ENCODE results near the gene MTMR12. TPM values are rescaled to one million over a fixed set of nuclear protein-coding genes. Genes with fewer than 3 reads are reported as not detected.
A peak's percentile ranks its signal among the peaks of the same experiment; 100 is the strongest.
"Not testable (repeated sequence)": the region's sequence is repeated elsewhere in the genome, so short reads cannot be mapped to it uniquely, and the experiment has no call there.

MTMR12 gene
- total RNA-seq, 2 donors from 2014 or later, result 22.1 to 23.5 TPM

DNA sequence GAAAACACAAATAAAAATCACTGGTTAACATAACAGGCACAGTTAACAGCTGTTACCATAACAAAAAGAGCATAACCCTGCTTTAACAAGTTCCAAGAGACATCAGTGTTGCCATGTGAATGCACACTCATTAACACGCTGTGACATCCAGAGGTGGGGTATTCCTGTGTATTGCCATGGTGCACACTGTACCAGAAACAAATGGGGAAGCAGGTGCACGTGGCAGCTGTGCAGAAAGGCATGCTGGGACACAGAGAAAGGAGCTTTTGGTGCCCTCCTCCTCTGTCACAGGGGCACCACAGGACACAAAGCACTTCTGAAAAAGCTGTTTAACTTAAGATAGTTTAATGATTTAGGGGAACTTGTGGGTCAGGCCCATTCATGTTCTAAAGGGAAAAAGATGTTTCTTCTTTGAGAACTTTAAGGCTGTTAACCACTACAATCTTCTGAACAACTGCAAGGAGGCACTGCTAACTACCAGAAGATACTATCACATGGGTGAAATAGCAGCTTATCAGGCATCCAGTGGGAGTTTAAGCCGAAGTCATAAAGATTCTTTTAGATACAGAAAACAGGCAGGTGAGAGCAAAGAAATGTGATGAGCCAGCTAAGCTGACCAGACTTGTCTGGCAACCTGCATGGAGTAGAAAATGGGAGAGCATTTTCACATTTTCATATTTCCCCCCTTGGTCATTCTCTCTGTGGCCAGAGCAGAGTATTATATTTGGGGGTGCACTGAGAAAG lies 82.2 kb downstream of the MTMR12 start:
- peaks cover 4 to 11% of the 10 kb centered on the region in 2 donors for H3K36me3 Mint-ChIP-seq (ENCODE audit: insufficient read depth in 2 of 2)
- H3K4me1 Mint-ChIP-seq (ENCODE audit: low read depth), result peaks cover 17% of the 10 kb centered on the region
- no peak for ATAC-seq (replicated peaks in 1 of 2)
- DNase-seq, result no peak
- no peaks in the 10 kb centered on the region for H3K27me3 Mint-ChIP-seq (ENCODE audit: low read depth)
- H3K27ac Mint-ChIP-seq, result peak overlapping the region; percentile 47
- H3K9me3 Mint-ChIP-seq, result no peaks in the 10 kb centered on the region
- H3K4me3 Mint-ChIP-seq, result no peak overlapping the region

DNA sequence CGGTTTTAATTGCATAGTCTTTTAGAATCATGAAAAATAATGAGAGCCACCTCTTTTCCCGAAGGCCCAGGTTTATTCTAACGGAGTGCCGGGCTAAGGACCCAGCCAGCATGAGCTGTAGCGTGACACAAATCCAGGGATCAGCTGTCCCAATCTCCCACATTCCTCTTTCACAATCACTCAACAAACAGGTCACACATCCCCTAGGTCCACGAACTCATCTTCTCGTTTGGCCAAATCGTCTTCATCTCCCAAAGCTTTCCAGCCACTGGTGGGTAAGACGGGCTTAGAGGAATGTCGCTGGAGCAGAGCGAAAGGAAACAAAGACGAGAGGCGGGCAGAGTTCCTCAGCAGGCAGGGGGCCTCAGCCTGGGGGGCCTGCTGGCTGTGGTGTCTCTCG lies 83.2 kb downstream of the MTMR12 start:
- Mint-ChIP-seq H3K9me3 (no peaks in the 10 kb centered on the region), H3K4me3 (no peak overlapping the region), H3K27ac (no peak overlapping the region), H3K27me3 (ENCODE audit: low read depth) (no peaks in the 10 kb centered on the region), H3K36me3 (ENCODE audit: insufficient read depth in 2 of 2) (peaks cover 4 to 8% of the 10 kb centered on the region in 2 donors), H3K4me1 (ENCODE audit: low read depth) (peaks cover 17% of the 10 kb centered on the region)
- DNase-seq (no peak), ATAC-seq (replicated peaks in 1 of 2) (no peak)

DNA sequence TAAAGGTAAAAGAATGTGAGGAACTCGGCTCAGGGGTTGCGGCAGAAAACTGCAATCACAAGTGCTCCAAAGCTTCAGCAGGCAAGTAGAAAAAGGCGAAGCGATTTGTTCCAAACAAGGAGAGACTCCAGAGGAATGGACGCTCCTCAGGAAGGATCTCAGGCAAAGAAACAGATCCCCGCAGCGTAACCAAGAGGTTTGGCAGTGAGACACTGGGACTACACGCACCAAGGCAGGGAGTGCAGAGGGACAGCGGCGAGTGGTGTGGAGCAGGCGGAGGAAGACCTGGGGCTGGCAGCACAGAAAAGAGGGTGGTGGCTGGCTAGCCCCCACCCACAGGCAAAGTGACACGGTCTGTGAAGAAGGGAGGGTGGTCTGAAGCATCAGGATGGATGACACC lies 83.9 kb downstream of the MTMR12 start:
- ATAC-seq (replicated peaks in 1 of 2) (no peak), DNase-seq (no peak)
- Mint-ChIP-seq H3K4me3 (no peak overlapping the region), H3K36me3 (ENCODE audit: insufficient read depth in 2 of 2) (peaks cover 4 to 6% of the 10 kb centered on the region in 2 donors), H3K9me3 (no peaks in the 10 kb centered on the region), H3K27me3 (ENCODE audit: low read depth) (no peaks in the 10 kb centered on the region), H3K27ac (peak overlapping the region; percentile 25), H3K4me1 (ENCODE audit: low read depth) (peaks cover 17% of the 10 kb centered on the region)

DNA sequence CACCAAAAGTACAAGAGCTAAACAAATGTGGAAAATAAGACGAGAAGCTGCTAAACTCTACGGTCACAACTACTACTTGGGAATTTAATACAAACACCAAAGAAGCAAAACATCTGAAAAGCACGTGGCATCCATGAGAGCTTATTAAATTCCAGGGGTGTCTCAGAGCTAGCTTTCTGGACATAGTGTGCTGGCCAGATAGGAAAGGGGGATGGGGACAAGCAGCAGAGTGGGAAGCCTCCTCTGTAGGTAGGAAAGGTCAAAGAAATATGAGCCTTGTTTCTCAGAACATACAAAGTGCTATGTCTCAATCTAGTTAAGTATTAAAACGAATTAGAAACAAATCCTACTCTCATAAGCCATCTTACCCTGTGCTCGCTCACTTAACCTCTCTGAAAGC lies 87.3 kb downstream of the MTMR12 start:
- H3K36me3 Mint-ChIP-seq (ENCODE audit: insufficient read depth in 2 of 2), result peaks cover 2 to 4% of the 10 kb centered on the region in 2 donors
- no peak for DNase-seq
- ATAC-seq (replicated peaks in 1 of 2), result no peak
- H3K27ac Mint-ChIP-seq, result peak overlapping the region; percentile 34
- peaks cover 8% of the 10 kb centered on the region for H3K4me1 Mint-ChIP-seq (ENCODE audit: low read depth)
- H3K9me3 Mint-ChIP-seq, result no peaks in the 10 kb centered on the region
- H3K27me3 Mint-ChIP-seq (ENCODE audit: low read depth), result no peaks in the 10 kb centered on the region
- H3K4me3 Mint-ChIP-seq, result no peak overlapping the region

DNA sequence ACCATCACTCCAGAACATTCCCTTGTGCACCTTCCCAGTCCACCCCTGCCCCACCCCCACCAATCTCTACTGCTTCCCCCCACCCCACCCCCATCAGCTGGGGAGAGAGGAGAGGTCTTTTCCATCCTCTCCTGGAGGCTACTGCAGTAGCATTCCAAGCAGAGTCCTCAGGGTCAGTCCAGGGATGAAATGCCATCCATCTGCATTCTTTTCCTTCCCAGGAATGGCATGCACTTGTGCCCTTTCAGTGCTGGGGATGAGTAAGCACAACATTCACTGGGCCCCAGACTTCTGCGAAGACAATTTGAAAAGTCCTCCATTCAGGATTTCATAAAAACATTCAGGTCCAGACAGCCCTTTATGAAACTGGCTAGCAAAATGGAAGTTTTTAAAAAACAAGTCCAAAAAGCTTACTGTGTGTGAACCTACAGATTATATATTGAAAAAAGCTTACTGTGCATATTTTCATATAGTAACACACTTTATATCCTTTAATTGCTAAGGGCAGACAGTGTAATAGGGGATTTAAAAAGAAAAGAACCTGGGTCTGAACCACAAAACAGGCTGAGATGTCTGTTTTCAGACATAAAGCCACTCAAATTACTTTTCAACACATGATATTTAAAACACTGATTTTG lies 88.6 kb downstream of the MTMR12 start:
- H3K27me3 Mint-ChIP-seq (ENCODE audit: low read depth), result no peaks in the 10 kb centered on the region
- ATAC-seq (replicated peaks in 1 of 2), result no peak
- no peak overlapping the region for H3K4me3 Mint-ChIP-seq
- peaks cover 0 to 4% of the 10 kb centered on the region in 2 donors for H3K36me3 Mint-ChIP-seq (ENCODE audit: insufficient read depth in 2 of 2)
- H3K27ac Mint-ChIP-seq, result no peak overlapping the region
- DNase-seq, result no peak
- H3K4me1 Mint-ChIP-seq (ENCODE audit: low read depth), result peaks cover 6% of the 10 kb centered on the region
- H3K9me3 Mint-ChIP-seq, result no peaks in the 10 kb centered on the region

DNA sequence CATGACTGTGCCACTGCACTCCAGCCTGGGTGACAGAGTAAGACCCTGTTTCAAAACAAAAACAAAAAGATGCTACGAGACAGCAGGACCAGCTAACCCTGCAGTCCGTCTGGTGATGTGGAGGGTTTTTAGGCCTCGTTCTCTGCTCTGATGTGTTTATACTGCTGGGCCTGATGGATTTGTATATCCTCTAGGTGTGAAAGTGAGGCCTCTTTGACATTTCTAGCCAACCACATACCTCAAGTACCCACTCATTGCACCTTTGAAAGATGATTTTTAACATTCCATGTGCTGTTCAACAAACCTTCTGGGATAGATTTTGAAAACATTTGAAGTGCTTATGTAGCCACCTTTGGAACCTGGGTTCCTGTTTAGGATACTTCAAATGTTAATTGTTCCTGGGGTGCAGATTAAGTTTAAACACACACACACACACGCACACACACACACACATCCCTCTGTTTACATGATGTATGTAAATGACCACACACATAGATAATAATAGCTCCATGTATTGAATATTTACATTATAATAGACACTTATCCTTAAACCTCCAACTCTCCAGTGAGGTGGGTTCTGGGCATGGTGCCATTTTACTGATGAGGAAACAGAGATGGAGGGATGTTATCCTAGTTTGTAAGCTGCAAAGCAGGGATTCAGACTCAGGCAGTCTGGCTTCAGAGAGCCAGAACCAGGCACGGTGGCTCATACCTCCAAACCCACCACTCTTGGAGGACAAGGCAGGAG lies 89.8 kb downstream of the MTMR12 start:
- no peaks in the 10 kb centered on the region for H3K9me3 Mint-ChIP-seq

DNA sequence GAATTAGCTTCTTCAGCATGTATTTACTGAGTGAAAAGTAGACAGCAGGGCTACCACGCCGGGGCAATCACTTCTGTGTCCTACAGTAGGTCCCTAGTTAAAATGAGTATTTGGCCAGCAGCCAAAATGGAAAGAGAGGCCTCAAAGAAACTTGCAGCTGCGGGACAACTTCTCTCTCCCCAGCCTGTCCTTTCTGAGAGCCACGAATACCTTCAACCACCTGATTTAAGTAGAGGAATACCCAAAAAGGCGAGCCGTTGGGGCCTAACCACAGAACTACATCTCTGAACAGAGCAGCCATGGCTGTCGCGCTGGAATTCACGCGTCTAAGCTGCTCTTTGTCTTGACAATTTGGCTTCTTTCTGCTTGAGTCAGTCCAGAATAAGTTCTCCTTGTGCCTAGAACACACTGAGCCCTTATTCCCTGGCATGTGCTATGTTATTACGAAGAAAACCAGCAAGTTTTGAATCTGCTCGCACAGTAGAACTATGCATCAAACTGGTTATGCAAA lies 94.8 kb downstream of the MTMR12 start:
- Mint-ChIP-seq H3K27me3 (ENCODE audit: low read depth) (no peaks in the 10 kb centered on the region), H3K36me3 (ENCODE audit: insufficient read depth in 2 of 2) (no peaks in the 10 kb centered on the region), H3K9me3 (peaks cover 0 to 2% of the 10 kb centered on the region in 2 donors), H3K27ac (no peak overlapping the region), H3K4me1 (ENCODE audit: low read depth) (no peaks in the 10 kb centered on the region), H3K4me3 (no peak overlapping the region)
- no peak for DNase-seq
- ATAC-seq (replicated peaks in 1 of 2), result peak in 1 of 2 donors; percentile 13

More for the DNA sequence above, 89.8 kb downstream of the MTMR12 start:
- Mint-ChIP-seq H3K4me3 (no peak overlapping the region), H3K27me3 (ENCODE audit: low read depth) (no peaks in the 10 kb centered on the region), H3K27ac (no peak overlapping the region), H3K4me1 (ENCODE audit: low read depth) (no peaks in the 10 kb centered on the region), H3K36me3 (ENCODE audit: insufficient read depth in 2 of 2) (no peaks in the 10 kb centered on the region)
- ATAC-seq (replicated peaks in 1 of 2), result no peak
- DNase-seq, result no peak

DNA sequence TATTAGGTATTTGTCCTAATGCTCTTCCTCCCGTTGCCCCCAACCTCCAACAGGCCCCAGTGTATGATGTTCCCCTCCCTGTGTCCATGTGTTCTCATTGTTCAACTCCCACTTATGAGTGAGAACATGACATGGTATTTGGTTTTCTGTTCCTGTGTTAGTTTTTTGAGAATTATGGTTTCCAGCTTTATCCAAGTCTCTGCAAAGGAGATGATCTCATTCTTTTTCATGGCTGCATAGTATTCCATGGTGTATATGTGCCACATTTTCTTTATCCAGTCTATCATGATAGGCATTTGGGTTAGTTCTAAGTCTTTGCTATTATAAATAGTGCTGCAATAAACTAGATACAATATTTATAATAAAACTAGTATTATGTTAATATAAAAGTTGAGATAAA lies 98.4 kb downstream of the MTMR12 start:
- H3K4me1 Mint-ChIP-seq (ENCODE audit: low read depth), result peaks cover 18% of the 10 kb centered on the region
- not testable (repeated sequence) for ATAC-seq (replicated peaks in 1 of 2); H3K9me3 Mint-ChIP-seq; H3K27ac Mint-ChIP-seq; H3K4me3 Mint-ChIP-seq; H3K27me3 Mint-ChIP-seq (ENCODE audit: low read depth); DNase-seq; H3K36me3 Mint-ChIP-seq (ENCODE audit: insufficient read depth in 2 of 2)

DNA sequence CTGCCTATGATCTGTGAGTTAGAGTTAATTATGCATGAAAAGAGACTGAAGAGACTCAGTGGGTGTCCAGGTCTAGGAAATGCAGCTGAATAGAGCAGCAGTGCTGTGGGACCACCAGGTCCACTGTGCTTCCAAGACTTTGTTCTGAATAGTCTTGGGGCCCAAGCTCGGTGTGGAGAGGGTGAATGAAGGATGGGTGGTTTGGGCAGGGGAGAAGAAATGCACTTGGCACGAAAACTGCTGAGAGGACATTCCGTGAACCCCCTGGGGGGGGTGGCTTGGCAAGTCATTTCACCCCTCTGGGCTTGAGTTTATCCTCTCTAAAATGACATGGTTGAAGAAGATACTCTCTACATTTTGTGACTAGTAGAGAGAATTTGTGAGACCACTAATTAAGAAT lies 102.6 kb downstream of the MTMR12 start:
- Mint-ChIP-seq H3K36me3 (ENCODE audit: insufficient read depth in 2 of 2) (peaks cover 0 to 4% of the 10 kb centered on the region in 2 donors), H3K4me1 (ENCODE audit: low read depth) (peaks cover 29% of the 10 kb centered on the region), H3K9me3 (peaks cover 0 to 4% of the 10 kb centered on the region in 2 donors), H3K27ac (peak overlapping the region; percentile 94), H3K4me3 (peak overlapping the region; percentile 59 to 61), H3K27me3 (ENCODE audit: low read depth) (no peaks in the 10 kb centered on the region)
- DNase-seq (peak in 1 of 2 donors; percentile 37), ATAC-seq (replicated peaks in 1 of 2) (peak in 1 of 2 donors; percentile 6)

DNA sequence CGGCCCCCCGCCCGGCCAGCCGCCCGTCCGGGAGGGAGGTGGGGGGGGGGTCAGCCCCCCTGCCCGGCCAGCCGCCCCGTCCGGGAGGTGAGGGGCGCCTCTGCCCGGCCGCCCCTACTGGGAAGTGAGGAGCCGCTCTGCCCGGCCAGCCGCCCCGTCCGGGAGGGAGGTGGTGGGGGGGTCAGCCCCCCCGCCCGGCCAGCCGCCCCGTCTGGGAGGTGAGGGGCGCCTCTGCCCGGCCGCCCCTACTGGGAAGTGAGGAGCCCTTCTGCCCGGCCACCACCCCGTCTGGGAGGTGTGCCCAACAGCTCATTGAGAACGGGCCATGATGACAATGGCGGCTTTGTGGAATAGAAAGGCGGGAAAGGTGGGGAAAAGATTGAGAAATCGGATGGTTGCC lies 103.9 kb downstream of the MTMR12 start:
- not testable (repeated sequence) for DNase-seq; H3K27ac Mint-ChIP-seq; H3K4me3 Mint-ChIP-seq; H3K27me3 Mint-ChIP-seq (ENCODE audit: low read depth); H3K36me3 Mint-ChIP-seq (ENCODE audit: insufficient read depth in 2 of 2); H3K9me3 Mint-ChIP-seq; ATAC-seq (replicated peaks in 1 of 2)
- H3K4me1 Mint-ChIP-seq (ENCODE audit: low read depth), result peaks cover 34% of the 10 kb centered on the region

DNA sequence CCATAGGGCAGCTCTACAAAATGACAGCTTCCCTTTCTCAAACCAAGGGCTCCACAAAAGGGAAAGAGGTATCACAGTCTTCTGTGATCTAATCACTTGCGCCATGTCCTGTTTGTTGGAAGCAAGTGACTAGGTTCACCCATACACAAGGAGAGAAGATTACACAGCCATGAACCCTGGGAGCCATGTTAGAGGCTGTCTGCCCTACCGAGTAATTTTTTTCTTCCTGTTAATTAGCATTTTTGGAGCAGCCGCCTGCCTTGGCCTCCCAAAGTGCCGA lies 105.4 kb downstream of the MTMR12 start:
- DNase-seq (no peak), ATAC-seq (replicated peaks in 1 of 2) (no peak)
- H3K4me3 Mint-ChIP-seq, result peak overlapping the region in 1 of 2 donors; percentile 27
- H3K27ac Mint-ChIP-seq, result no peak overlapping the region
- H3K9me3 Mint-ChIP-seq, result peaks cover 0 to 2% of the 10 kb centered on the region in 2 donors
- peaks cover 0 to 4% of the 10 kb centered on the region in 2 donors for H3K36me3 Mint-ChIP-seq (ENCODE audit: insufficient read depth in 2 of 2)
- peaks cover 48% of the 10 kb centered on the region for H3K4me1 Mint-ChIP-seq (ENCODE audit: low read depth)
- H3K27me3 Mint-ChIP-seq (ENCODE audit: low read depth), result peaks cover 6% of the 10 kb centered on the region

DNA sequence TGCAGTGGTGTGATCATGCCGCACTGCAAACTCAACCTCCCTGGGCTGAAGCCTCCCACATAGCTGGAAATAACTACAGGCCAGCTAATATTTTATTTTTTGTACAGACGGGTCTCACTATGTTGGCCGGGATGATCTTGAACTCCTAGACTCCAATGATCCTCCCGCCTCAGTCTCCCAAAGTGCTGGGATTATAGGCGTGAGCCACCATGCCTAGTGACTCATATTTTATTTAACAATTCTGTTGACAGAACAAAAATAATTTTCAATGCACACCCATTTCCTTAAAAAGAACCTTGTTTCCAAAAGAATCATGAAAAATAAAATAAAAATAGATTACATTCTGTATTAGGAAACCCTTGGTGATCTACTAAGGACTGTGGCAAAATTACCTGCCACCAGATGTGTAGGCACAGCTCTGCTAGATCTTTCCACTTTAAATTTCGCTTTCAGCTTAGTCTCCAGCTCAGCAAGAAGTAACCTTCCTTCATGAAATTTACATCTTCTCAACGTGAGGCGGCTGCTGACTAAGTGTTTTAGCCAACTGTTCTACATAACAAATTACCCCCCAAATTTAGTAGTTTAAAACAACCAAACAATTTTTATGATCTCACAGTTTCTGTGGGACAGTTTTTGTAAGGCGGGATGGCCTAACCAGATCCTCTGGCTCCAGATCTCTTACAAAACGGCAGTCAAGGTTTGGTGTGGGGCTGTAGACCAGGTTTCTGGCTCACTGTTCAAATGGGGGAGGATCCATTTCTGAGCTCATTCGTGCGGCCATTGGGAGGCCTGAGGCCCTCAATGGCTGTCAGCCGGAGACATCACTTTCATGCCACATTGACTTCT lies 106.0 kb downstream of the MTMR12 start:
- H3K36me3 Mint-ChIP-seq (ENCODE audit: insufficient read depth in 2 of 2), result peaks cover 0 to 5% of the 10 kb centered on the region in 2 donors
- H3K4me3 Mint-ChIP-seq, result peak overlapping the region in 1 of 2 donors; percentile 27
- DNase-seq (no peak), ATAC-seq (replicated peaks in 1 of 2) (no peak)
- no peak overlapping the region for H3K27ac Mint-ChIP-seq
- peaks cover 6% of the 10 kb centered on the region for H3K27me3 Mint-ChIP-seq (ENCODE audit: low read depth)
- peaks cover 53% of the 10 kb centered on the region for H3K4me1 Mint-ChIP-seq (ENCODE audit: low read depth)
- peaks cover 0 to 2% of the 10 kb centered on the region in 2 donors for H3K9me3 Mint-ChIP-seq
